ENCODE measurements around the gene SLC26A5. TPM values are rescaled to one million over a fixed set of nuclear protein-coding genes. Genes with fewer than 3 reads are reported as not detected.

SLC26A5 gene
- total RNA-seq, 6 donors from 2014 or later, result 0.88 to 3.2 (median 1.5) TPM

GRCh38 chr7:103379270-103379975, 66.6 kb downstream of the SLC26A5 start:
- DNase-seq, result no peak
- H3K27me3 ChIP-seq, result no peaks in the 10 kb centered on the region
- no peak for ATAC-seq (ENCODE audit: low FRiP score in 2 of 2)
- no peaks in the 10 kb centered on the region for H3K4me1 ChIP-seq
- no peak overlapping the region for H3K4me3 ChIP-seq
- no peak overlapping the region for H3K27ac ChIP-seq
- no peaks in the 10 kb centered on the region for H3K36me3 ChIP-seq
- TF ChIP-seq CTCF (IDR thresholded peaks at IDR 0.05), result no peak
- no peak for TF ChIP-seq POLR2A (IDR thresholded peaks at IDR 0.05)
- no peak for TF ChIP-seq EP300 (IDR thresholded peaks at IDR 0.05)
- no peak for TF ChIP-seq POLR2AphosphoS5 (IDR thresholded peaks at IDR 0.05)
- H3K9me3 ChIP-seq, result no peaks in the 10 kb centered on the region
- WGBS, 2 donors, result 58 to 71% methylated on average over 3 of the region's 3 CpGs

DNA sequence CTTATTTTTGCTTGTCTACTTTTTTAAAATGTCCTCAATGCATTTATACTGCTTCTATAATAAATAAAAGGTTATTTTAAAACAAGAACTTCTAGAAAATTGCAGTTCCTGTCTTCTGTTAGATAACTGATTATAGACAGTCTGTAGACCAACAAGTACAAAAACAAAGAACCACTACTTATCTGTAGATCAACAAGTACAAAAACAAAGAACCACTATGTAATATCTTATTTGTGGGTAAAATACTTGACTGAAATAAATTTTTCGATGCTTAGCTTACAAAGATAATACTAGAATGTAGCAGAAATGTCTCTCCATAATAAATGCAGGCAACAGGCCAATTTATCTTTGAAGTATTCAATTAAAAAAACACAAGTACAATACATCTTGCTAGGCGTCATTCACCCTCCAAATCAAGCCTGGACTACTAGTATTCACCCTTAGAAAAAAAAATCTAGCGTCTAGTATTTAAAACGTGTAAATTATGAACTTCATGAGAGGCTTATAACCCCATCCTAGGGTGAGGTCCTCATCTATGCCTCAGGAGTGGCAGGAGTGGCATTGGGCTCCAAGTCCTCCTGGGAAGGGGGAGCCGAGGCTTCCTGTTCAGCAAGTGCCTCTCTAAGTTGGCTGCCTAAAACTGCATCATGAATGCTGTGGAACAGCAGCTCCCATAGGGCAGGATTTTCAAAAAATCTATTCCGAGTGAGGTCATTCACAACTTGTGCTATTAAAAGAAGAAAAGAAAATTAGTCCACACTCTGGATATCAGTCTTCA, 72.0 kb downstream of the SLC26A5 start:
- DNase-seq, result no peak
- no peaks in the 10 kb centered on the region for H3K4me1 ChIP-seq
- no peak for ATAC-seq (ENCODE audit: low FRiP score in 2 of 2)
- H3K9me3 ChIP-seq, result no peaks in the 10 kb centered on the region
- no peaks in the 10 kb centered on the region for H3K27me3 ChIP-seq
- H3K36me3 ChIP-seq, result peaks cover 0 to 19% (median 7%) of the 10 kb centered on the region in 4 donors
- TF ChIP-seq POLR2A (IDR thresholded peaks at IDR 0.05) (no peak), EP300 (IDR thresholded peaks at IDR 0.05) (no peak), CTCF (IDR thresholded peaks at IDR 0.05) (no peak), POLR2AphosphoS5 (IDR thresholded peaks at IDR 0.05) (no peak)
- WGBS, 2 donors, result 60 to 67% methylated on average over 6 of the region's 6 CpGs
- H3K4me3 ChIP-seq, result no peak overlapping the region
- no peak overlapping the region for H3K27ac ChIP-seq

DNA sequence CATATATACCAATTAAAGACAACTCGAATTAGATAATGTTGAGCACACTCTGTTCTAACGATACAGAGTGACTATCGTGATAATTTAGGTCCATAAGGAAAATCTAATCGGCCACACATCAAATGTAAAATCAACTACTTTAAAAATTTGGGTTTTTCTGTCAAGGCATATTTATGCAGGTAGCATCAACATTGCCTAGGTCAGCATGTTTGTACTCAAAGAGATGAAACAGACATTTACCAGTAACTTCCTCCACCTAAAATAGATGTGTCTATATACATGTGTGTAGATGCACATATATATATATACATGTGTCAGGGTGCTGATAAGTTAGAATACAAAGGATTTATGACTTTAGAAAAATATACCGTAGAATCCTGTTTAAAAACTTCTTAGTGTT, 76.6 kb downstream of the SLC26A5 start:
- DNase-seq (no peak), ATAC-seq (ENCODE audit: low FRiP score in 2 of 2) (no peak)
- H3K27me3 ChIP-seq, result no peaks in the 10 kb centered on the region
- no peaks in the 10 kb centered on the region for H3K4me1 ChIP-seq
- no peak overlapping the region for H3K4me3 ChIP-seq
- no peak for TF ChIP-seq EP300 (IDR thresholded peaks at IDR 0.05)
- no peak for TF ChIP-seq CTCF (IDR thresholded peaks at IDR 0.05)
- no peak for TF ChIP-seq POLR2A (IDR thresholded peaks at IDR 0.05)
- no peak for TF ChIP-seq POLR2AphosphoS5 (IDR thresholded peaks at IDR 0.05)
- WGBS, 2 donors, result 96 to 98% methylated on average over 5 of the region's 5 CpGs
- H3K9me3 ChIP-seq, result no peaks in the 10 kb centered on the region
- peaks cover 34 to 65% (median 47%) of the 10 kb centered on the region in 4 donors for H3K36me3 ChIP-seq
- H3K27ac ChIP-seq, result no peak overlapping the region

- Histone ChIP-seq H3K36me3 (peaks cover 0 to 36% (median 11%) of the 10 kb centered on the region in 4 donors), H3K27ac (no peak overlapping the region), H3K4me3 (peak overlapping the region in 1 of 4 donors; percentile 81), H3K4me1 (peaks cover 28 to 49% (median 40%) of the 10 kb centered on the region in 4 donors), H3K9me3 (no peaks in the 10 kb centered on the region), H3K27me3 (no peaks in the 10 kb centered on the region)
- TF ChIP-seq CTCF (IDR thresholded peaks at IDR 0.05), result no peak
- TF ChIP-seq POLR2A (IDR thresholded peaks at IDR 0.05), result no peak
- TF ChIP-seq EP300 (IDR thresholded peaks at IDR 0.05), result no peak
- no peak for TF ChIP-seq POLR2AphosphoS5 (IDR thresholded peaks at IDR 0.05)
- 17 to 29% methylated on average over 1 of the region's 1 CpG for WGBS, 2 donors
- no peak for DNase-seq
- no peak for ATAC-seq (ENCODE audit: low FRiP score in 2 of 2)
These were observed 96.2 kb downstream of the SLC26A5 start for GRCh38 chr7:103349805-103350204.

All from upper lobe of left lung (tissue), 6 donors.